ENCODE data around the gene GCKR.

DNA sequence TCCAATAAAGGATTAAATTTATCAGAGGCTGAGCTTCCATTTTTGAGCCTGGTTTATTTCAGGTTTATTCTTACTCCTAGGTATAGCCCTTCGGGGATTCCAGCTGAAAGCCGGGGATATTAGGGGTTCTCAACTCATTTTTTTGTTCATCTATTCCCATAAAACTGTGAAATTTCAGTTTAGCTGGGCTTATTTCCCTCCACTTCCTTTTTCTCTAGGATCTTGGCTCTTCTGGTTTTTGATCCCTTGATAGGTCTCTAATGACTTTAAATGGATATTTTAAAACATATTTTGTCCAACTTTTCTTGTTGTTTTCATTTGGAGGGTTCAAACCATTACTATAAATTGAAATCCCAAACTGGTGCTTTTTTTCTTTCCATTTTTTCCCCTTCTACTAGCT lies 62.6 kb downstream of the GCKR start:
- no peak for TF ChIP-seq POLR2A (IDR thresholded peaks at IDR 0.05)
- TF ChIP-seq POLR2AphosphoS5 (IDR thresholded peaks at IDR 0.05) = no peak
